Thyroid gland (tissue), 4 donors: ENCODE results near the gene ZNF593OS.

Experiments used
- CTCF ChIP-seq, 6 experiments: fragments of 200-600 bp in 3 of 6; fragments of 450-650 bp in 3 of 6; sonication (generic) in 3 of 6; IDR thresholded peaks; one replicate each; pipeline ENCODE4 v1.5.1; 2016 to 2019; ENCODE audit warnings: antibody characterized with exemption in 6 of 6, mild to moderate bottlenecking in 2 of 6, inconsistent platforms in 1 of 6, moderate library complexity in 1 of 6
- POLR2A ChIP-seq, 2 donors: fragments of 450-650 bp; IDR thresholded peaks; one replicate each; pipeline ENCODE4 v1.6.1; 2017; ENCODE audit warnings: antibody characterized with exemption in 2 of 2, mild to moderate bottlenecking in 2 of 2, moderate library complexity in 1 of 2

- TF ChIP-seq POLR2A (IDR thresholded peaks at IDR 0.05) (no peak), CTCF (IDR thresholded peaks at IDR 0.05) (no peak)
Measured at GRCh38 chr1:26142159-26142558, 29.5 kb downstream of the ZNF593OS start.
